Measurements from ENCODE around the gene HMSD. TPM values are rescaled to one million over a fixed set of nuclear protein-coding genes. Genes with fewer than 3 reads are reported as not detected.
A peak's percentile ranks its signal among the peaks of the same experiment; 100 is the strongest.

Gene HMSD
- total and polyA plus RNA-seq, 2 of the 13 experiments (the other 11 are each of a cell fraction or from before 2014, with no cell fraction given), result not detected

GRCh38 chr18:63980896-63981460 lies 31.9 kb downstream of the HMSD start:
- Histone ChIP-seq H3K9ac (ENCODE audit: insufficient read depth, low read depth, low read length) (no peak overlapping the region), H3K27me3 (ENCODE audit: control insufficient read depth in 1 of 2, insufficient read depth in 2 of 2, low read length in 2 of 2) (no peaks in the 10 kb centered on the region), H3K79me2 (ENCODE audit: insufficient read depth, low read length) (no peaks in the 10 kb centered on the region), H4K20me1 (ENCODE audit: insufficient read depth, low read length) (no peaks in the 10 kb centered on the region), H3K4me3 (replicated peaks in 1 of 3; ENCODE audit: insufficient read depth in 1 of 3, low read depth in 2 of 3, low read length in 3 of 3) (no peak overlapping the region), H3K4me2 (ENCODE audit: low read depth, low read length) (no peak overlapping the region), H3K4me1 (ENCODE audit: insufficient read depth, low read length) (no peaks in the 10 kb centered on the region), H3K36me3 (replicated peaks in 1 of 2; ENCODE audit: control insufficient read depth in 1 of 2, insufficient read depth in 2 of 2, low read length in 2 of 2) (no peaks in the 10 kb centered on the region), H3K27ac (ENCODE audit: extremely low read length, insufficient read depth, low read length) (no peak overlapping the region), H2AFZ (ENCODE audit: low read length) (no peak overlapping the region), H3K9me3 (ENCODE audit: low read length) (no peaks in the 10 kb centered on the region)
- no peak for FAIRE-seq
- ChIA-PET POLR2A (no interaction called here), CTCF (ENCODE audit: low intra/inter-chr PET ratio, low total read pairs) (no interaction called here)
- BruUV-seq (replicated peaks), result no TSS peak
- no peak for ATAC-seq
- WGBS (ENCODE audit: low lambda C conversion rate), result 74% methylated on average over 6 of the region's 6 CpGs
- in situ Hi-C loops (cut with HindIII; ENCODE audit: extremely low pct_ligation_motif_present, low pct_unique_long_range_greater_than_20kb) (no loop called here), intact Hi-C loops (cut with micrococcal nuclease; ENCODE audit: unreplicated experiment) (no loop called here)
- no peak for DNase-seq (ENCODE audit: low spot score)
- TF ChIP-seq GRHL1 (CRISPR knock-in tag; conservative IDR thresholded peaks at IDR 0.05), result no peak
- peak; percentile 57 for TF ChIP-seq MNT (IDR thresholded peaks at IDR 0.05)
- no peak for TF ChIP-seq ATF5 (CRISPR knock-in tag; IDR thresholded peaks at IDR 0.05; ENCODE audit: low read depth)

GRCh38 chr18:63981719-63982118 lies 32.6 kb downstream of the HMSD start:
- POLR2A ChIA-PET, result no interaction called here
- Histone ChIP-seq H3K36me3 (replicated peaks in 1 of 2; ENCODE audit: control insufficient read depth in 1 of 2, insufficient read depth in 2 of 2, low read length in 2 of 2) (no peaks in the 10 kb centered on the region), H3K4me1 (ENCODE audit: insufficient read depth, low read length) (no peaks in the 10 kb centered on the region), H3K27me3 (ENCODE audit: control insufficient read depth in 1 of 2, insufficient read depth in 2 of 2, low read length in 2 of 2) (no peaks in the 10 kb centered on the region), H3K4me2 (ENCODE audit: low read depth, low read length) (no peak overlapping the region), H3K4me3 (replicated peaks in 1 of 3; ENCODE audit: insufficient read depth in 1 of 3, low read depth in 2 of 3, low read length in 3 of 3) (no peak overlapping the region), H3K9me3 (ENCODE audit: low read length) (no peaks in the 10 kb centered on the region), H3K27ac (ENCODE audit: extremely low read length, insufficient read depth, low read length) (no peak overlapping the region), H3K79me2 (ENCODE audit: insufficient read depth, low read length) (no peaks in the 10 kb centered on the region), H3K9ac (ENCODE audit: insufficient read depth, low read depth, low read length) (no peak overlapping the region), H2AFZ (ENCODE audit: low read length) (no peak overlapping the region), H4K20me1 (ENCODE audit: insufficient read depth, low read length) (no peaks in the 10 kb centered on the region)
- BruUV-seq (replicated peaks), result no TSS peak
- intact Hi-C loops (cut with micrococcal nuclease; ENCODE audit: unreplicated experiment), result no loop called here
- WGBS (ENCODE audit: low lambda C conversion rate), result 30% methylated on average over 2 of the region's 2 CpGs
- FAIRE-seq (no peak), ATAC-seq (no peak), DNase-seq (ENCODE audit: low spot score) (no peak)
- TF ChIP-seq ZMAT3 (CRISPR knock-in tag; conservative IDR thresholded peaks at IDR 0.05) (no peak), SPEN (CRISPR knock-in tag; IDR thresholded peaks at IDR 0.05; ENCODE audit: low read depth) (no peak), SP140L (CRISPR knock-in tag; IDR thresholded peaks at IDR 0.05; ENCODE audit: borderline replicate concordance) (no peak), E2F5 (CRISPR knock-in tag; conservative IDR thresholded peaks at IDR 0.05) (no peak), ETV6 (CRISPR knock-in tag; conservative IDR thresholded peaks at IDR 0.05) (no peak)
- CTCF ChIA-PET (ENCODE audit: low intra/inter-chr PET ratio, low total read pairs), result no interaction called here
- in situ Hi-C loops (cut with HindIII; ENCODE audit: extremely low pct_ligation_motif_present, low pct_unique_long_range_greater_than_20kb), result no loop called here
